Left lung (tissue), 10 donors: Measurements from ENCODE around the gene CDK5RAP1. TPM values are rescaled to one million over a fixed set of nuclear protein-coding genes. Genes with fewer than 3 reads are reported as not detected.

Experiments used
- ATAC-seq: fragments of 200-7000 bp; cut with Tn5 transposase; one replicate; pipeline ENCODE4 v1.9.1; 2020; ENCODE audit warnings: moderate library complexity
- DNase-seq, 4 donors: peaks; one replicate each; pipeline ENCODE4 v3.0.0-alpha.2; 2013 to 2020
- H3K27ac ChIP-seq, 2 donors: fragments of 200-600 bp; sonication (generic) in 1 of 2; one replicate each; pipeline versions ENCODE4 v1.5.0 to v1.8.0; 2020 to 2021
- H3K27me3 ChIP-seq, 2 donors: fragments of 200-600 bp; sonication (generic) in 1 of 2; one replicate each; pipeline versions ENCODE4 v1.5.0 to v1.8.0; 2020 to 2021
- H3K36me3 ChIP-seq, 2 donors: fragments of 200-600 bp; sonication (generic) in 1 of 2; one replicate each; pipeline versions ENCODE4 v1.5.0 to v1.8.0; 2020 to 2021
- H3K4me1 ChIP-seq, 2 donors: fragments of 200-600 bp; one replicate each; pipeline ENCODE4 v1.8.0; 2021
- H3K4me3 ChIP-seq, 2 donors: fragments of 200-600 bp; sonication (generic) in 1 of 2; one replicate each; pipeline versions ENCODE4 v1.5.0 to v1.8.0; 2020 to 2021; ENCODE audit warnings: mild to moderate bottlenecking in 1 of 2
- H3K9me3 ChIP-seq, 2 donors: fragments of 200-600 bp; sonication (generic) in 1 of 2; one replicate each; pipeline versions ENCODE4 v1.5.0 to v1.8.0; 2020 to 2021
- intact Hi-C, 2 donors: fragments of 100-400 bp; cut with DNase I; formaldehyde crosslinking; loops; one replicate each; pipeline versions ENCODE4 v1.11.2 to v1.14.2; 2022
- polyA plus RNA-seq, 6 donors: library from polyadenylated mRNA; unstranded; fragments of 120-200 nt; gene quantifications; one replicate each; pipeline ENCODE4 v1.2.1, GENCODE V29; 2013; ENCODE audit not compliant: insufficient read length in 6 of 6
- total RNA-seq, 2 donors: library from RNA; stranded (reverse); fragmentation: NEBNext Ultra II Directional; extraction: Animal tissue kit (Norgen Biotek cat#: 25700); gene quantifications; one replicate each; pipeline ENCODE4 v1.2.1, GENCODE V29; 2021
- TF ChIP-seq, protein P1 (sequence below), 2 donors: fragments of 200-600 bp; sonication (generic) in 1 of 2; IDR thresholded peaks; one replicate each; pipeline versions ENCODE4 v1.5.0 to v1.8.0; 2021; ENCODE audit warnings: antibody characterized with exemption in 2 of 2
- donor health status: DM: no; HTN: yes; CAD: no.
- donor health status: DM: no; HTN: no; CAD: no.

CDK5RAP1 gene
- total and polyA plus RNA-seq, 8 donors, result 20.9 to 44.3 (median 37.1) TPM

DNA sequence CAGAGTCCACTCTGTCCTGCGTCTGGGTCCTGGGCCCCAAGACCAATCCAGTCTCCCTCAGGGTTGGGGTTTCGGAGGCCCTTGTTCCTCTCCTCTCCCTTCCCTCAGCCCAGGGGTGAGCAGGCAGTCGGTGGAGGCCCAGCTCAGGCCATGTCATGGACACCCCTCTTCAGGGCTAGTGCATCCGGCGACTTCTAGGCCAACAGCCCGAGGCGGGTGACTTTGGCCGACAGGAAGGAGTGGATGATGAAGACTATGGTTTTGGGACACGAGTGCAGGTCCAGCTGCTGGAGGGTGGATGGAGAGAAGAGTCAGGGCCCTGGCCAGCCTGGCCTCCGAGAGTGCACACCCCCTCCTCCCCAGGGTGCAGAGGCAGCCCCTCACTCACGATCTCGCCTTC is 7.0 kb upstream of the CDK5RAP1 start:
- TF ChIP-seq, protein P1, sequence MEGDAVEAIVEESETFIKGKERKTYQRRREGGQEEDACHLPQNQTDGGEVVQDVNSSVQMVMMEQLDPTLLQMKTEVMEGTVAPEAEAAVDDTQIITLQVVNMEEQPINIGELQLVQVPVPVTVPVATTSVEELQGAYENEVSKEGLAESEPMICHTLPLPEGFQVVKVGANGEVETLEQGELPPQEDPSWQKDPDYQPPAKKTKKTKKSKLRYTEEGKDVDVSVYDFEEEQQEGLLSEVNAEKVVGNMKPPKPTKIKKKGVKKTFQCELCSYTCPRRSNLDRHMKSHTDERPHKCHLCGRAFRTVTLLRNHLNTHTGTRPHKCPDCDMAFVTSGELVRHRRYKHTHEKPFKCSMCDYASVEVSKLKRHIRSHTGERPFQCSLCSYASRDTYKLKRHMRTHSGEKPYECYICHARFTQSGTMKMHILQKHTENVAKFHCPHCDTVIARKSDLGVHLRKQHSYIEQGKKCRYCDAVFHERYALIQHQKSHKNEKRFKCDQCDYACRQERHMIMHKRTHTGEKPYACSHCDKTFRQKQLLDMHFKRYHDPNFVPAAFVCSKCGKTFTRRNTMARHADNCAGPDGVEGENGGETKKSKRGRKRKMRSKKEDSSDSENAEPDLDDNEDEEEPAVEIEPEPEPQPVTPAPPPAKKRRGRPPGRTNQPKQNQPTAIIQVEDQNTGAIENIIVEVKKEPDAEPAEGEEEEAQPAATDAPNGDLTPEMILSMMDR (IDR thresholded peaks at IDR 0.05), result no peak
- intact Hi-C loops, result no loop called here
- Histone ChIP-seq H3K27ac (no peak overlapping the region), H3K4me3 (no peak overlapping the region), H3K4me1 (no peaks in the 10 kb centered on the region), H3K9me3 (no peaks in the 10 kb centered on the region), H3K27me3 (no peaks in the 10 kb centered on the region), H3K36me3 (peaks cover 0 to 40% of the 10 kb centered on the region in 2 donors)
- DNase-seq (no peak), ATAC-seq (no peak)

DNA sequence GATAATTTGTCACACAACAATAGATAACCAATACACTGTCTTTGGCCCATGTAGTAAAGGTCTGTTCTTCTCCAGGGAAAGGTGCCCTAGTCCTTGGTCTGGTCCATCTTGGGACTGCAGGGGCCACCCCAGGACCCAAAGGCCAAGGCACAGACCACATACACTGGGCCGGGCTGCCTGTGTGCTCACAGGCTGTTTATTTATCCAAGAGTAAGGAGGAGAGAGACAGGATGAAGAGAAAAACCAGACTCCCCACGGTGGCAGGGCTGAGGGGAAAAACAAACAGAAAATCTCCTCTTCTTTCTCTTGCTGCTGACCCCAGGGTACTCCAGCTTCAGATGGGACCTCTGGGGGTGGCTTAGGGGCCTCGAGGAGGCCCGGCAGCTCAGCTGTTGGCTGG is 6.5 kb upstream of the CDK5RAP1 start:
- H3K9me3 ChIP-seq, result no peaks in the 10 kb centered on the region
- no peak for DNase-seq
- H3K27me3 ChIP-seq, result no peaks in the 10 kb centered on the region
- no peak for ATAC-seq
- no peaks in the 10 kb centered on the region for H3K4me1 ChIP-seq
- TF ChIP-seq, protein P1 (IDR thresholded peaks at IDR 0.05), result no peak
- H3K36me3 ChIP-seq, result peaks cover 0 to 40% of the 10 kb centered on the region in 2 donors
- intact Hi-C loops, result no loop called here
- no peak overlapping the region for H3K4me3 ChIP-seq
- H3K27ac ChIP-seq, result no peak overlapping the region

DNA sequence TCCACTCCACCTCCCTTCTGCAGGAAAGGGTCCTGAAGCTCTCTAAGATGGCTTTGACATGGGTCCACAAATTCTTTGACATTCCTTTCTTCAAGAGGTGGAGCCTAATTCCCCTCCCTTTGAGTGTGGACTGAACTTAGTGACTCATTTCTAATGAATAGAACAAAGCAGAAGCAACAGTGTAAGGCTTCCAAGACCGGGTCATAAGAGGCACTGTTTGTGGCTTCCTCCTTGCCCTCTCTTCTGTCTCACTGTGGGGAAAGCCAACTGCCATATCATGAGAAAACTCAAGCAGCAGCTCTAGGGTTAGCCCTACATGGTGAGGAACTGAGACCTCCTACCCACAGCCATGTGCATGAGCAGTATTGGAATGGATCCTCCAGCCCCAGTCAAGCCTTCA is 5.9 kb upstream of the CDK5RAP1 start:
- H3K4me1 ChIP-seq, result peaks cover 0 to under 1% of the 10 kb centered on the region in 2 donors
- H3K36me3 ChIP-seq, result peaks cover 0 to 38% of the 10 kb centered on the region in 2 donors
- TF ChIP-seq, protein P1 (IDR thresholded peaks at IDR 0.05), result no peak
- ATAC-seq (no peak), DNase-seq (no peak)
- H3K27me3 ChIP-seq, result no peaks in the 10 kb centered on the region
- H3K27ac ChIP-seq, result no peak overlapping the region
- intact Hi-C loops, result no loop called here
- no peak overlapping the region for H3K4me3 ChIP-seq
- H3K9me3 ChIP-seq, result no peaks in the 10 kb centered on the region

DNA sequence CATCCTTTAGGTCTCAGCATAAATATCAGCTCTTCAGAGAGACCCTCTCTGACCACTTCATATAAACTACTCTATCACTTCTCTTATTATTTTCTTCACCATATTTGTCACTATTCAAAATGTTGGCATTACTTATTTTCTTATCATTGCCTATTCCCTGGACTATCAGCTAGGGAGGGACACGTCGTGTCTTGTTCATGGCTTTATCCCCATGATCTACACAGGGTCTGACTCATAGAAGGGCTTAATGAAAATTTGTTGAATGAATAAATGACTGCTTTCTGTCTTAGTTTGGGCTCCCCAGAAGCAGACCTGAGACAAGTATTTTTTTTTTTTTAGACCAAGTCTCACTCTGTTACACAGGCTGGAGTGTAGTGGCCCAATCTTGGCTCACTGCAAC is 3.0 kb upstream of the CDK5RAP1 start:
- TF ChIP-seq, protein P1 (IDR thresholded peaks at IDR 0.05), result no peak
- intact Hi-C loops, result no loop called here
- Histone ChIP-seq H3K27ac (no peak overlapping the region), H3K9me3 (no peaks in the 10 kb centered on the region), H3K4me1 (peaks cover 13 to 25% of the 10 kb centered on the region in 2 donors), H3K27me3 (no peaks in the 10 kb centered on the region), H3K4me3 (no peak overlapping the region), H3K36me3 (peaks cover 0 to 24% of the 10 kb centered on the region in 2 donors)
- no peak for DNase-seq
- no peak for ATAC-seq

DNA sequence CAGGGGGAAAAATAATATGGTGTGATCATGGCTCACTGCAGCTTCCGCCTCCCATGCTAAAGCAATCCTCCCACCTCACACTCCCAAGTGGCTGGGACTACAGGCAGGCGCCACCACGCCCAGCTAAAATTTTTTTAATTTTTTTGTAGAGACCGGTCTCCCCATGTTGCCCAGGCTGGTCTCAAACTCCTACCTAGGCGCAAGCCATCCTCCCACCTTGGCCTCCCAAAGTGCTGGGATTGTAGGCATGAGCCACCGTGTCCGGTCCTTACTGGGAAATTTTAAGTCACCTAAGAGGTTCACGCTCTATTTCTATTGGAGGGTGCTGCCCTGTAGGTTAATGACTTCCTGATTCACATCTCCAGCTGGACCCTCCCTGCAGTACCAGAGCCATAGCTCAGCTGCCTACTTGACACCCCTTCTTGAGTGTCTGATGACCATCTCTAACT is 626 bp upstream of the CDK5RAP1 start:
- peak overlapping the region in 1 of 2 donors; percentile 73 for H3K27ac ChIP-seq
- intact Hi-C loops, result no loop called here
- H3K36me3 ChIP-seq, result peaks cover 0 to 7% of the 10 kb centered on the region in 2 donors
- H3K4me1 ChIP-seq, result peaks cover 13 to 31% of the 10 kb centered on the region in 2 donors
- DNase-seq, result no peak
- peak; percentile 53 for ATAC-seq
- no peaks in the 10 kb centered on the region for H3K9me3 ChIP-seq
- TF ChIP-seq, protein P1 (IDR thresholded peaks at IDR 0.05), result no peak
- H3K27me3 ChIP-seq, result no peaks in the 10 kb centered on the region
- H3K4me3 ChIP-seq, result peak overlapping the region; percentile 92 to 97
